Measurements from ENCODE around the gene SPTLC3. TPM values are rescaled to one million over a fixed set of nuclear protein-coding genes. Genes with fewer than 3 reads are reported as not detected.

Gene SPTLC3
- total and polyA plus RNA-seq, 2 of the 13 experiments (the other 11 are each of a cell fraction or from before 2014, with no cell fraction given): 20.5 to 95.6 TPM

- TF ChIP-seq, protein P1, sequence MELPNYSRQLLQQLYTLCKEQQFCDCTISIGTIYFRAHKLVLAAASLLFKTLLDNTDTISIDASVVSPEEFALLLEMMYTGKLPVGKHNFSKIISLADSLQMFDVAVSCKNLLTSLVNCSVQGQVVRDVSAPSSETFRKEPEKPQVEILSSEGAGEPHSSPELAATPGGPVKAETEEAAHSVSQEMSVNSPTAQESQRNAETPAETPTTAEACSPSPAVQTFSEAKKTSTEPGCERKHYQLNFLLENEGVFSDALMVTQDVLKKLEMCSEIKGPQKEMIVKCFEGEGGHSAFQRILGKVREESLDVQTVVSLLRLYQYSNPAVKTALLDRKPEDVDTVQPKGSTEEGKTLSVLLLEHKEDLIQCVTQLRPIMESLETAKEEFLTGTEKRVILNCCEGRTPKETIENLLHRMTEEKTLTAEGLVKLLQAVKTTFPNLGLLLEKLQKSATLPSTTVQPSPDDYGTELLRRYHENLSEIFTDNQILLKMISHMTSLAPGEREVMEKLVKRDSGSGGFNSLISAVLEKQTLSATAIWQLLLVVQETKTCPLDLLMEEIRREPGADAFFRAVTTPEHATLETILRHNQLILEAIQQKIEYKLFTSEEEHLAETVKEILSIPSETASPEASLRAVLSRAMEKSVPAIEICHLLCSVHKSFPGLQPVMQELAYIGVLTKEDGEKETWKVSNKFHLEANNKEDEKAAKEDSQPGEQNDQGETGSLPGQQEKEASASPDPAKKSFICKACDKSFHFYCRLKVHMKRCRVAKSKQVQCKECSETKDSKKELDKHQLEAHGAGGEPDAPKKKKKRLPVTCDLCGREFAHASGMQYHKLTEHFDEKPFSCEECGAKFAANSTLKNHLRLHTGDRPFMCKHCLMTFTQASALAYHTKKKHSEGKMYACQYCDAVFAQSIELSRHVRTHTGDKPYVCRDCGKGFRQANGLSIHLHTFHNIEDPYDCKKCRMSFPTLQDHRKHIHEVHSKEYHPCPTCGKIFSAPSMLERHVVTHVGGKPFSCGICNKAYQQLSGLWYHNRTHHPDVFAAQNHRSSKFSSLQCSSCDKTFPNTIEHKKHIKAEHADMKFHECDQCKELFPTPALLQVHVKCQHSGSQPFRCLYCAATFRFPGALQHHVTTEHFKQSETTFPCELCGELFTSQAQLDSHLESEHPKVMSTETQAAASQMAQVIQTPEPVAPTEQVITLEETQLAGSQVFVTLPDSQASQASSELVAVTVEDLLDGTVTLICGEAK (IDR thresholded peaks at IDR 0.05): no peak
- TF ChIP-seq, protein P1 (CRISPR knock-in tag; IDR thresholded peaks at IDR 0.05): no peak; the same call in 1 of the 2 replicates
- TF ChIP-seq ZMYM4 (CRISPR knock-in tag; IDR thresholded peaks at IDR 0.05) (peak; percentile 85), ZNF225 (CRISPR knock-in tag; IDR thresholded peaks at IDR 0.05) (no peak), SP4 (CRISPR knock-in tag; IDR thresholded peaks at IDR 0.05) (no peak), ZSCAN29 (CRISPR knock-in tag; conservative IDR thresholded peaks at IDR 0.05) (peak; percentile 74; the same call in 1 of the 2 replicates), NCOA5 (CRISPR knock-in tag; IDR thresholded peaks at IDR 0.05) (0 out of 2 replicates have a peak, but pooled peaks have one; percentile 79), CREB3 (CRISPR knock-in tag; IDR thresholded peaks at IDR 0.05) (0 out of 2 replicates have a peak, but pooled peaks have one; percentile 49), MAFK (conservative IDR thresholded peaks at IDR 0.05 in 1 of 2, IDR thresholded peaks at IDR 0.05 in 1 of 2; ENCODE audit: low read length in 2 of 2) (0 out of 4 replicates have a peak, but pooled peaks of 1 of the 2 experiments have one; percentile 23), ZC3H4 (CRISPR knock-in tag; IDR thresholded peaks at IDR 0.05; ENCODE audit: borderline replicate concordance) (no peak), ZMYM2 (CRISPR knock-in tag; IDR thresholded peaks at IDR 0.05) (peak; percentile 73), RFX5 (IDR thresholded peaks at IDR 0.05; ENCODE audit: low read depth, low read length) (no peak), RFX1 (IDR thresholded peaks at IDR 0.05) (no peak), GATAD2A (CRISPR knock-in tag; IDR thresholded peaks at IDR 0.05) (peak; percentile 100), ZNF644 (CRISPR knock-in tag; IDR thresholded peaks at IDR 0.05; ENCODE audit: low read depth) (peak; percentile 83), GFI1 (CRISPR knock-in tag; IDR thresholded peaks at IDR 0.05; ENCODE audit: borderline replicate concordance) (peak; percentile 80), ATF3 (CRISPR knock-in tag; IDR thresholded peaks at IDR 0.05) (no peak), HOXA7 (CRISPR knock-in tag; IDR thresholded peaks at IDR 0.05) (no peak), RCOR2 (CRISPR knock-in tag; IDR thresholded peaks at IDR 0.05) (peak; percentile 93), ZNF652 (CRISPR knock-in tag; IDR thresholded peaks at IDR 0.05; ENCODE audit: borderline replicate concordance, low read depth) (peak; percentile 71; the same call in 1 of the 2 replicates)
- TF ChIP-seq, protein P2, sequence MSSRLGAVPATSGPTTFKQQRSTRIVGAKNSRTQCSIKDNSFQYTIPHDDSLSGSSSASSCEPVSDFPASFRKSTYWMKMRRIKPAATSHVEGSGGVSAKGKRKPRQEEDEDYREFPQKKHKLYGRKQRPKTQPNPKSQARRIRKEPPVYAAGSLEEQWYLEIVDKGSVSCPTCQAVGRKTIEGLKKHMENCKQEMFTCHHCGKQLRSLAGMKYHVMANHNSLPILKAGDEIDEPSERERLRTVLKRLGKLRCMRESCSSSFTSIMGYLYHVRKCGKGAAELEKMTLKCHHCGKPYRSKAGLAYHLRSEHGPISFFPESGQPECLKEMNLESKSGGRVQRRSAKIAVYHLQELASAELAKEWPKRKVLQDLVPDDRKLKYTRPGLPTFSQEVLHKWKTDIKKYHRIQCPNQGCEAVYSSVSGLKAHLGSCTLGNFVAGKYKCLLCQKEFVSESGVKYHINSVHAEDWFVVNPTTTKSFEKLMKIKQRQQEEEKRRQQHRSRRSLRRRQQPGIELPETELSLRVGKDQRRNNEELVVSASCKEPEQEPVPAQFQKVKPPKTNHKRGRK (CRISPR knock-in tag; IDR thresholded peaks at IDR 0.05): no peak
These were observed 81.2 kb downstream of the SPTLC3 start (continued) for GRCh38 chr20:13089950-13090469.
